Activated CD8-positive, alpha-beta memory T cell treated with anti-CD3 and anti-CD28 coated beads for 48 hours (primary cell): Measurements from ENCODE around the gene TOMM20.

Source experiments
- DNase-seq, 3 experiments: peaks; one replicate each; pipeline ENCODE4 v3.0.0-alpha.2; 2020; ENCODE audit warnings: low read depth in 2 of 3, low spot score in 2 of 3

TOMM20 gene

DNA sequence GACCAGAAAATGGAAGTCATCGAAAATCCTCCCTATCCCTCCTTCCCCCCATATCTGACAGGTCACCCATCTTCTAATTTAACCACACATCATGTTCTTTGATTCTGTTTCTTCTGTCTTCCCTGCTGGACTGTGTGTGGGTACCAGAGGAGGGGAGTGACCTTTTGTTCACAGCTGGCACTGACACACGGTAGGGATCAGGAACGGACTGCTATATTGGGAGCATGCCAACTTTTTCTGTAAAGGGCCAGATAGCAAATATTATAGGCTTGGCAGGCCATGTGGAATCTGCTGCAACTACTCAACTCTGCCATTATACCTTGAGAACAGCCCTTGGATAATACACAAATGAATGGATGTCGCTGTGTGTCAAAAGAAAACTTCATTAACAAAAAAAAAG, 7.5 kb upstream of the TOMM20 start:
- no peak for DNase-seq

DNA sequence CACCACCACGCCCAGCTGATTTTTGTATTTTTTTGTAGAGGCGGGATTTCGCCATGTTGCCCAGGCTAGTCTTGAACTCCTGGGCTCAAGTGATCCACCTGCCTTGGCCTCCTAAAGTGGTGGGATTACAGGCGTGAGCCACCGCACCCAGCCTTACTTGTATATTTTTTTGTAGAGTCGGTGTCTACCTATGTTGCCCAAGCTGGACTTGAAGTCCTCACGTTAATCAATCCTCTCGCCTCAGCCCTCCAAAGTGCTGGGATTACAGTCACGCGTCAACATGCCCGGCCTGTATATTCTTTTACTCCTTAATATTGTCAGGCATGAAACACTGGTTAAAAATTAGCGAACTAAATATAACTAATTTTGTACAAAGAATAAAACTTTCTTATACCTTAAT, 5.5 kb upstream of the TOMM20 start:
- no peak for DNase-seq

GRCh38 chr1:235133086-235133485, 4.4 kb upstream of the TOMM20 start:
- DNase-seq = no peak

DNA sequence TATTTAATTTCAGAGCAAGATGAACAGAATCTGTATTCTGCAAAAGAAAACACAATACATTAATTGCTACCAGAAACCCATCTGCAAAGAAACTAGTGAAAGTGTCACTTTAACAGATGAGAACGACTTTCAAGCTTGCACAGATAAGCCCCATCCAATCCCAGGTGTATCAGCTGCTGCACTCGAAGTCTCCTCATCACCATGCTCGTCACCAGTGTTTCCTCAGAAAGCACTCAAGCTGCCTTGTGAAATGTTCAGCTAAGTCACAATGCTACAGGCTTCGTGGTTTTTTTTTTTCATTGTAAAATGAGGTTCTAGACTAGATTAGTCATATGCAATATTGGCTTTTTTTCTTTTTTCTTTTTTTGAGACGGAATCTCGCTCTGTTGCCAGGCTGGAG, 3.3 kb upstream of the TOMM20 start:
- DNase-seq = no peak

- DNase-seq = no peak
Measured at GRCh38 chr1:235130766-235131270, 2.2 kb upstream of the TOMM20 start.

DNA sequence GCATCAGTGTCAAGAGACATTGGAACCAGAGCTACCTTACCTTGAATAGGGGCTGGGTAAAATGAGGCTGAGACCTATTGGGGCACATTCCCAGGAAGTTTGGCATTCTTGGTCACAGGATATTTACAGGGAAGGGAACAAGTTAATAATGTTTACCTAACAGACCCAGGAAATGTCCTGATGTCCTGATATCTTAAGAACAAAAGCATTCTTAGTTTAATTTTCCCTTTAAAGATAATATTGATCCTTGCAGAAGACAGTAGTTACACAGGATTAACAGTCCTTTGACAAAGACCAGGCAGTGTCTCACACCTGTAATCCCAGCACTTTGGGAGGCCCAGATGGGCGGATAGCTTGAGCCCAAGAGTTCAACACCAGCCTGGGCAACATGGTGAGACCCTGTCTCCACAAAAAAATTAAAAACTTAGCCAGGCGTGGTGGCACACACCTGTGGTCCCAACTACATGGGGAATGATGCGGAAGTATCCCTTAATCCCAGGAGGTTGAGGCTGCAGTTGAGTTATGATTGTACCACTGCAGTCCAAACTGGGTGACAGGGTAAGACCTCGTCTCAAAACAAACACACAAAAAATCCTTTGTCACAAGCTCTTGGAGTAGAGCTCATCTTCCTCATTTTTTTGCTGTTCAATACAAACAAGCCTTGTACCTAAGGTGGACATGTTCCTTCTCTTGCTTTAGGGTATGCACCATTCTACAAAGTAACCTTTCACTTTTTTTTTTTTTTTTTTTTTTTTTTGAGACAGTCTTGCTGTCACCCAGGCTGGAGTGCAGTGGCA, 1.3 kb upstream of the TOMM20 start:
- DNase-seq = no peak

GRCh38 chr1:235127732-235128455, 743 bp downstream of the TOMM20 start:
- no peak for DNase-seq

DNA sequence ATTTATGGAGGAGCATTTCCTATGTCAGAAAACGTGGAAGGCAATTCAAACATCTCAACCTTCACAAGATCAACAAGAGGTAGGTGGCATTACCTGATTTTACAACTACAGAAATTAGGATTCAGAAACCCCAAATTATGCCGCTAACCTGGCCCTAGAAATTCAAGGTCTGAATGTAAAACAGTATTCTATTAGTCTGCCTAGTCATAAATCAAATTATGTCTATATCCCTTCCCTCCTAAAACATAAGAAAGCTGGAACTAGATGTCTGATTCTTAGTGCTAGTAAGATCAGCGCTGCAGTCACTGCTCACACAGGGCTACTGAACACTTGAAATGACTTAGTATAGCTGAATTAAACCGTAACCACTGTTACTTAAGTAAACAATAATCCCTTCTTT, 1.4 kb downstream of the TOMM20 start:
- DNase-seq = no peak

DNA sequence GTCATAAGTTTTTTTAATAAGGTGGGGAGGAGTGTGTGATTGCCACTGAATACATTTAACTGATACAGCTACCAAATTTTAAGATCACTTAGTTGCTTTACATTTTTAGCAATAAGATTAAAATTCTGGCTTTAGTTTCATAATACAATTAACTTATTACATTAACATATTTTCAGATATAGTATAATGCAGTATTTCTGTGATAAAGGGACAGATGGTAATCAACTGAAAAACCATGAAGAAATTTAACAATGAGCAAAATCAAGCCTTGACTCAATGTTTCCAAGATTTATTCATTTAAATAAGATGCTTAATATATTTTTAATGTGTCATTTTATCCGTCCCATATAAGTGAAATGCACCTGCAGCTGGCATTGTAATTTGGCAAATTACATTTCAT, 4.0 kb downstream of the TOMM20 start:
- no peak for DNase-seq

DNA sequence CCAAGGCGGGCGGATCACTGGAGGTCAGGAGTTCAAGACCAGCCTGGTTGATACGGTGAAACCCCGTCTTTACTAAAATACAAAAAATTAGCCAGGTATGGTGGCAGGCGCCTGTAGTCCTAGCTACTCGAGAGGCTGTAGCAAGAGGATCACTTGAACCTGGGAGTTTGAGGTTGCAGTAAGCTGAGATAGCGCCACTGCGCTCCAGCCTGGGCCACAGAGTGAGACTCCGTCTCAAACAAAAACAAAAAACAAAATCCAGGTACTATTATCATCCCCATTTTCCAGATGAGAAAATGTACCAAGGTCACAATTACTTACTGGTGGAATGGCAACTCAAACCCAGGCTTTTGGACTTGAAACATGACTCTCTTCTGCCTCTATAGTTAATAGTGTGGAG, 4.5 kb downstream of the TOMM20 start:
- no peak for DNase-seq

GRCh38 chr1:235122348-235122747, 6.3 kb downstream of the TOMM20 start:
- DNase-seq = no peak

- no peak for DNase-seq
Measured at GRCh38 chr1:235113183-235113917, 15.3 kb downstream of the TOMM20 start.

DNA sequence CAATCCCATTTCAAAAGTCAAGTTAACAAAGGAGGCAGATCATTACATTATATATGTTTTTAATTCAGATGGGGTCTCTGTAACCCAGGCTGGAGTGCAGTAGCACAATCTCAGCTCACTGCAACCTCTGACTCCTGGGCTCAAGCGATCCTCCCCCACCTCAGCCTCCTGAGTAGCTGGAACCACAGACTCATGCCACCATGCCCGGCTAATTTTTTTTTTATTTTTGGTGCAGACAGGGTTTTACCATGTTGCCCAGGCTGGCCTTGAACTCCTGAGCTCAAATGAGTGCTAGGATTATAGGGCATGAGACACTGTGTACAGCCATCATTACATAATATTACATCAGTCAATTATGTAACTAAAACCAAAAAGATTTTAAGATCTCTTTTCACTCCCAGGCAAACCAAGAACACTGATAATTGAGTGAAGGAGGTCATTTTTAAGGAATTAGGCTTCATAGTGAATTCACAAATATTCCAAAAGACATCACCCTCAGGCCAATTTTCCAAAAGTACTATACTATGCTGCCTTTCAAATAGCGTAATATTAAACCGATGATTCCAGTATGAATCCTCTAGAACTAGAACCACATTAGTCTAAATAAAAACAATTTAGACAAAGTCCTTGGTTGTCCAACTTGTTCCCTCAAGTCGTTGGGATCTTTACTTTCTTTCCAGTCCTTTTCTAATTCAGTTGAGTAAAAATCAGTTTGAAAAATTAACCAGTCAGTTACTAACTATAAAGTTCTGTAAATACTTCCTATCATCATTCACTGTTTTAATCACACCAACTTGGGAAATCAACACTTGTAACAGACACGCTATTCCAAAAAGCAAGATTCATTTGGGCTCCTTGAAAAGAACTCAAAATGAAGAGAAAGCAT, 16.1 kb downstream of the TOMM20 start:
- DNase-seq = no peak

- no peak for DNase-seq
Measured at GRCh38 chr1:235111107-235111506, 17.5 kb downstream of the TOMM20 start.

DNA sequence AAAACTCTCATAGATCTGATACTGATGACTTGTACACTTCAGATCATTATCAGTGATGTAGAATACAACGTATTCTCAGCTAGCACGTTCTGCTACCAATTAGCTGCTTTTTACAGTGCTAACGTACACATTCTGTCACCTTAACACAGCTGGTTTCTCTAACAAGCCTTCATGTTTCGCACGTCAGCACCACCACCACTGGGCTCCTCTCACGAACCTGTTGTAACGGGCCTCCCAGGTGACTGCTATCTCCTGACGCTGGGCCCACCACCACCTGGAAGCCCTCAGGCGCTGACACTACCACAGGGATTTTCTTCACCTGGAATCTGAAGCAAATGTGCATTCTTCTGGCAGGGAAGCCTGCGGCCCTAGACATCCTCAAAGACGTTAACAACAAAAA, 19.8 kb downstream of the TOMM20 start:
- DNase-seq = no peak

GRCh38 chr1:235108185-235108593, 20.4 kb downstream of the TOMM20 start:
- no peak for DNase-seq

GRCh38 chr1:235107368-235108184, 21.1 kb downstream of the TOMM20 start:
- DNase-seq = no peak

DNA sequence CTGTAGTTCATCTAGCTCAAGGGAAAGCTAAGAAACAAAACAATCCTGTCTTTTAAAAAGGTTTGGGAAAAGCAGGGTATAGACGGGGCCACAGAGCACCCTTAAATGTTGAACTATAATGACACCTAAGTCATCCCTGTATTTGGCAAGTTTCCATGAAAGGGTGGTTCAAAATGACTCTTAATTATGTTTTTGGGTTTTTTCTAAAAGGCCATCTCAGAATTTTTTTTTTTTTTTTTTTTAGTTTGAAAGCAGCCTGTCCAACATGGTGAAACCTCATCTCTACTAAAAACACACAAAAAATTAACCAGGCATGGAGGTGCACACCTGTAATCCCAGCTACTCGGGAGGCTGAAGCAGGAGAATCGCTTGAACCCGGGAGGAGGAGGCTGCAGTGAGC, 22.2 kb downstream of the TOMM20 start:
- no peak for DNase-seq

DNA sequence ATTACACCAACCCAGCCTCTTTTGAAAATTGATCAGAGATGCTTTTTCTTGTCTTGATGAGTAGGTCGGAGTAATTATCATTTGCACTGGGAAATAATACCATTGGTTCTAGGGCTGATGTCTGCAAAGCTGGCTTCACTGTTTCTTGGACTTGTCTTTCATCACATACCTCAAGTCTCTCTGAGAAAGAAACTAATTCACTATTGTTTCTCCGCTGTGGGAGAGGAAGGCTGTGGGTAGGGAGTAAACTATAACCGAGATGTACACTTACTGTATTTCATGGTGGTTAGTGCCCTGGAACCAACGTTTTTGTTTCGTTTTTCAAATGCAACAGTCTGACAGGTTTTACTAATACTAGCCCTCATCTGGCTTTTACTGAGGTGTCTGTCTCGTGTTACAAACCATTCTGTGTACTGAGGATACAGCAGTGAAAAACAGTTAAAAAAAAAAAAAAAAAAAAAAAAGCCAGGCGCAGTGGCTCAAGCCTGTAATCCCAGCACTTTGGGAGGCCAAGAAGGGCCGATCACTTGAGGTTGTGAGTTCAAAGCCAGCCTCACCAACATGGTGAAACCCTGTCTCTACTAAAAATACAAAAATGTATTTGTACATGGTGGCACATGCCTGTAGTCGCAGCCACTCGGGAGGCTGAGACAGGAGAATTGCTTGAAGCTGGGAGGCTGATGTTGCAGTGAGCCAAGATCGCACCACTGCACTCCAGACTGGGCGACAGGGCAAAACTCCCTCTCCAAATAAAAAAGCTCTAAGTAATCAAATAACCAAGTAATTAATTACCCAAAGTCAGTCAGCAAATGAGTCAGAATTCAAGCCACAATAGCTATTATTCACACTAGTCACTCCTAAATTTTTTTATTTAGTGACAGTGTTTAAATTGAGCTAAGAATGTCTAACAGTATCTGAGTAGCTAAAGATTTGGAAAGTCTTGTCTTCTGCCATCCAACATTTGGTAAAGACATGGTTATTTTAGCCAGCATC, 23.3 kb downstream of the TOMM20 start:
- no peak for DNase-seq
